ENCODE data around the gene NTM.

Gene NTM

GRCh38 chr11:132140056-132140455, 769.6 kb downstream of the NTM start:
- Histone ChIP-seq H3K9me3 (no peaks in the 10 kb centered on the region), H3K27me3 (no peaks in the 10 kb centered on the region), H3K4me3 (ENCODE audit: low read depth, low read length) (no peak overlapping the region), H3K4me1 (no peaks in the 10 kb centered on the region), H3K36me3 (no peaks in the 10 kb centered on the region)
- no peak for TF ChIP-seq CTCF (IDR thresholded peaks at IDR 0.05; ENCODE audit: low read depth, low read length)
- DNase-seq, result no peak

DNA sequence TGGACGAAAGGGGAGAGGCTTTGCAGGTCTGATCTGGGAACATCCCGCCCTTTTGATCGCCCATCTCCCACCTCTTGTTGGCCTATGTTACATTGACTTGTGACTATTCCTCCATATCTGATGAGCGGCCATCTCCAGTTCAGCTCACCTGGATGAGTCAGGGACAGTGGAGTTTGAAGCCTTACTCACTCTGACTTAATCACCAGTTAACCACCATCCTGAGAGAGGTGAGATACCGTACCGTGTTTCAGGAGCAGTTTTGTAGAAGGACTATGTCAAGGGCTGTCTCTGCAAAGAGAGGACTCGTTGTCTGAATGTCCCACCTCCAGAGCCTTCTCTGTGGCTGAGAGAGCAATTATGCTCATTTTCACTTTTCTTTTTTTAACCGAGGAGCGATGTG, 771.7 kb downstream of the NTM start:
- no peak for TF ChIP-seq CTCF (IDR thresholded peaks at IDR 0.05; ENCODE audit: low read depth, low read length)
- H3K36me3 ChIP-seq, result no peaks in the 10 kb centered on the region
- H3K9me3 ChIP-seq, result peaks cover 5% of the 10 kb centered on the region
- H3K27me3 ChIP-seq, result no peaks in the 10 kb centered on the region
- DNase-seq, result no peak
- H3K4me3 ChIP-seq (ENCODE audit: low read depth, low read length), result no peak overlapping the region
- no peaks in the 10 kb centered on the region for H3K4me1 ChIP-seq

DNA sequence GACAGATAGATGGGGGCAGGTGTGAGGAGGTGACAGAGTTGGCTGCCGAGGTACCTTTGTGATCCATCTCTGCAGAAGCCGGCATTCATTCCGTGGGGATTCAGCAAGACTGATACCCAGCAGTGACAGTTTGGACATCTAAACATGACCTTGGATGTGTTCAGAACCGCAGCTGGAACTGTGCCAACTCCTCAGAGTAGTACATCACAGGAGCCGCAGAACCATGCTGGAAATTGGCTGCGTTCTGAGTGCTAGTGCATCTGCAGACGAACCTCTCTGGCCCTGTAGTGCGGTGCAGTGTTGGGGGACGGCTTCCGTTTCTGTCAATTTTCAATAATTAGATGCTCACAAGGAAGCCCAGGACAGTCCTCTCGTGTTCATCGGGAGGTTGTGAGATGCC, 772.1 kb downstream of the NTM start:
- Histone ChIP-seq H3K36me3 (no peaks in the 10 kb centered on the region), H3K4me1 (no peaks in the 10 kb centered on the region), H3K9me3 (peaks cover 5% of the 10 kb centered on the region), H3K27me3 (no peaks in the 10 kb centered on the region), H3K4me3 (ENCODE audit: low read depth, low read length) (no peak overlapping the region)
- TF ChIP-seq CTCF (IDR thresholded peaks at IDR 0.05; ENCODE audit: low read depth, low read length), result no peak
- no peak for DNase-seq

DNA sequence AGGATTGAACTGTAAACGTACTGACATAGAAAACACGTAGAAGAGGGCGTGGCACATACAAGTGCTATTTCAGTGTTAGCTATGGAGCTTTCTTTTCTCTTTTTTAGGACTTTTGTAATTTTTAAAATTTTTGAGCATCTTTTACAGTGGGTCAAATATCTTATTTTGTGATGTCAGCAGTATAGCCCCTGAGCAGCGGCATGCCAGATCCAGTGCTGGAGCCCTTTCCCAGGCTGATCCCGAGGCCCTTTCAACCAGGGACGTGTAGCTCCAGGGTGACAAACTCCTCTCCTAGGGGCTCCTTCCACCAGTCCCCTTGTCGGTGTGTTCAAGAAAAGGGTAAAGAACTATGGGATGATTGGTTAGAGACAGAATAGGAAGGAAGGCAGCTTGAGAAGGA, 777.0 kb downstream of the NTM start:
- Histone ChIP-seq H3K9me3 (peaks cover 5% of the 10 kb centered on the region), H3K27me3 (no peaks in the 10 kb centered on the region), H3K4me1 (no peaks in the 10 kb centered on the region), H3K4me3 (ENCODE audit: low read depth, low read length) (no peak overlapping the region), H3K36me3 (no peaks in the 10 kb centered on the region)
- no peak for TF ChIP-seq CTCF (IDR thresholded peaks at IDR 0.05; ENCODE audit: low read depth, low read length)
- DNase-seq, result no peak

- Histone ChIP-seq H3K27me3 (no peaks in the 10 kb centered on the region), H3K9me3 (no peaks in the 10 kb centered on the region), H3K36me3 (no peaks in the 10 kb centered on the region), H3K4me3 (ENCODE audit: low read depth, low read length) (no peak overlapping the region), H3K4me1 (no peaks in the 10 kb centered on the region)
- DNase-seq, result no peak
- TF ChIP-seq CTCF (IDR thresholded peaks at IDR 0.05; ENCODE audit: low read depth, low read length), result no peak
Observed at GRCh38 chr11:132154781-132155180, 784.4 kb downstream of the NTM start.

- H3K9me3 ChIP-seq, result peaks cover 4% of the 10 kb centered on the region; the same call in 1 of the 2 replicates
- H3K4me1 ChIP-seq, result no peaks in the 10 kb centered on the region
- H3K4me3 ChIP-seq (ENCODE audit: low read depth, low read length), result no peak overlapping the region
- TF ChIP-seq CTCF (IDR thresholded peaks at IDR 0.05; ENCODE audit: low read depth, low read length), result no peak
- no peaks in the 10 kb centered on the region for H3K27me3 ChIP-seq
- no peaks in the 10 kb centered on the region for H3K36me3 ChIP-seq
- DNase-seq, result no peak
Observed at GRCh38 chr11:132158091-132158490, 787.7 kb downstream of the NTM start.

Data from BE2C (cell line).